Skeletal muscle cell (primary cell): Measurements from ENCODE around the gene ZDHHC7.

ENCODE experiments used
- DNase-seq: peaks from one replicate; pipeline ENCODE4 v3.0.0-alpha.2; 2010; ENCODE audit warnings: low read depth
- H3K4me3 ChIP-seq: 2 replicates; pipeline ENCODE4 v1.5.1; 2011; ENCODE audit warnings: low read depth, mild to moderate bottlenecking, control low read depth, low read length, moderate library complexity

The ZDHHC7 gene

GRCh38 chr16:85027349-85027957 lies 16.1 kb upstream of the ZDHHC7 start, which contains the start of gene KIAA0513:
KIAA0513 (plus strand) TSS chr16:85027795; CDS start chr16:85067072, 39,277 bp downstream.
- peak; percentile 75 for DNase-seq
- H3K4me3 ChIP-seq: peak within 1 kb of the TSS; percentile 73

- peak overlapping the region; percentile 73 for H3K4me3 ChIP-seq
Observed at GRCh38 chr16:85026703-85027102, 15.4 kb upstream of the ZDHHC7 start.

GRCh38 chr16:85025781-85026653 lies 14.7 kb upstream of the ZDHHC7 start:
- no peak overlapping the region for H3K4me3 ChIP-seq
- DNase-seq: no peak

More at GRCh38 chr16:85026703-85027102, 15.4 kb upstream of the ZDHHC7 start:
- DNase-seq: no peak

- no peak overlapping the region for H3K4me3 ChIP-seq
- DNase-seq: no peak
Observed at GRCh38 chr16:85019659-85020245, 8.4 kb upstream of the ZDHHC7 start.

- no peak for DNase-seq
- H3K4me3 ChIP-seq: no peak overlapping the region
Observed at GRCh38 chr16:85018529-85019236, 7.3 kb upstream of the ZDHHC7 start.

GRCh38 chr16:85017633-85018032 lies 6.3 kb upstream of the ZDHHC7 start:
- H3K4me3 ChIP-seq: no peak overlapping the region
- DNase-seq: no peak

- no peak overlapping the region for H3K4me3 ChIP-seq
- no peak for DNase-seq
Observed at GRCh38 chr16:85017151-85017550, 5.8 kb upstream of the ZDHHC7 start.

- no peak overlapping the region for H3K4me3 ChIP-seq
- DNase-seq: no peak
Observed at GRCh38 chr16:85015481-85016187, 4.3 kb upstream of the ZDHHC7 start.

GRCh38 chr16:85014311-85014710 lies 3.0 kb upstream of the ZDHHC7 start:
- no peak for DNase-seq
- no peak overlapping the region for H3K4me3 ChIP-seq

GRCh38 chr16:85011846-85012284 lies 530 bp upstream of the ZDHHC7 start:
- DNase-seq: no peak
- H3K4me3 ChIP-seq: peak overlapping the region; percentile 96

GRCh38 chr16:85010446-85010930 lies 847 bp downstream of the ZDHHC7 start:
- DNase-seq: no peak

GRCh38 chr16:85008271-85008670 lies 3.1 kb downstream of the ZDHHC7 start:
- no peak for DNase-seq

More at GRCh38 chr16:85010446-85010930, 847 bp downstream of the ZDHHC7 start:
- peak overlapping the region; percentile 96 for H3K4me3 ChIP-seq

GRCh38 chr16:85007496-85008214 lies 3.7 kb downstream of the ZDHHC7 start:
- no peak for DNase-seq
- no peak overlapping the region for H3K4me3 ChIP-seq

More at GRCh38 chr16:85008271-85008670, 3.1 kb downstream of the ZDHHC7 start:
- no peak overlapping the region for H3K4me3 ChIP-seq

- H3K4me3 ChIP-seq: no peak overlapping the region
- DNase-seq: no peak
Observed at GRCh38 chr16:85006639-85007038, 4.7 kb downstream of the ZDHHC7 start.

GRCh38 chr16:85005285-85006069 lies 5.9 kb downstream of the ZDHHC7 start:
- H3K4me3 ChIP-seq: no peak overlapping the region
- DNase-seq: no peak

- H3K4me3 ChIP-seq: no peak overlapping the region
- DNase-seq: no peak
Observed at GRCh38 chr16:85004587-85005205, 6.6 kb downstream of the ZDHHC7 start.
